Body of pancreas (tissue), 4 donors: ENCODE measurements around the gene PPP1R7. TPM values are rescaled to one million over a fixed set of nuclear protein-coding genes. Genes with fewer than 3 reads are reported as not detected.

Experiments
- ATAC-seq: fragments of 150-250 bp; one replicate; pipeline ENCODE4 v1.9.1; 2016
- DNase-seq, 4 donors: peaks; one replicate each; pipeline ENCODE4 v3.0.0-alpha.2; 2019
- H3K27ac ChIP-seq, 4 donors: fragments of 200-600 bp; sonication (generic); 1 replicate in 3 of 4; 2 replicates in 1 of 4; pipeline versions ENCODE4 v1.5.1 to v1.6.1; 2016 to 2019; ENCODE audit warnings: mild to moderate bottlenecking in 1 of 4, mixed read lengths in 1 of 4, moderate library complexity in 1 of 4
- H3K27me3 ChIP-seq, 2 donors: fragments of 200-600 bp; sonication (generic); one replicate each; pipeline ENCODE4 v1.6.0; 2016; ENCODE audit warnings: mild to moderate bottlenecking in 1 of 2
- H3K36me3 ChIP-seq, 2 donors: fragments of 200-600 bp; sonication (generic); replicated peaks in 1 of 2; 2 replicates each; pipeline ENCODE4 v1.5.1; 2016; ENCODE audit warnings: low read depth in 2 of 2; ENCODE audit not compliant: insufficient read depth in 1 of 2
- H3K4me1 ChIP-seq: fragments of 200-600 bp; sonication (generic); one replicate; pipeline ENCODE4 v1.6.0; 2016
- H3K4me3 ChIP-seq, 2 donors: fragments of 200-600 bp; sonication (generic); 1 replicate in 1 of 2; 2 replicates in 1 of 2; pipeline ENCODE4 v1.5.1; 2016 to 2019
- H3K9me3 ChIP-seq, 3 donors: fragments of 200-600 bp; sonication (generic); 1 replicate in 2 of 3; 2 replicates in 1 of 3; pipeline ENCODE4 v1.5.1; 2016
- CTCF ChIP-seq, 7 experiments: fragments of 450-650 bp in 4 of 7; fragments of 200-600 bp in 3 of 7; sonication (generic) in 3 of 7; IDR thresholded peaks; one replicate each; pipeline ENCODE4 v1.5.1; 2016 to 2019; ENCODE audit warnings: antibody characterized with exemption in 7 of 7
- POLR2A ChIP-seq, 3 donors: fragments of 450-650 bp; IDR thresholded peaks; one replicate each; pipeline ENCODE4 v1.6.1; 2016; ENCODE audit warnings: antibody characterized with exemption in 3 of 3, mild to moderate bottlenecking in 2 of 3
- WGBS, 2 donors: methylation state at CpG; one replicate each; pipeline ENCODE4 v1.1.5; 2017; 5-methylcytosine and 5-hydroxymethylcytosine counted together
- intact Hi-C: fragments of 100-400 bp; cut with DNase I; formaldehyde crosslinking; loops from one replicate; pipeline ENCODE4 v1.15.1; 2023
- total RNA-seq, 2 donors: library from RNA; depleted of rRNA; stranded (reverse); fragments of >200 nt; gene quantifications; one replicate each; pipeline ENCODE4 v1.1.0, GENCODE V29; 2016

Gene PPP1R7
- total RNA-seq, 2 donors from 2014 or later: 27.0 to 99.4 TPM

- intact Hi-C loops: no loop called here
- H3K4me3 ChIP-seq: no peak overlapping the region
- ATAC-seq (no peak), DNase-seq (no peak)
- H3K27me3 ChIP-seq: no peaks in the 10 kb centered on the region
- H3K36me3 ChIP-seq: no peaks in the 10 kb centered on the region
- no peaks in the 10 kb centered on the region for H3K9me3 ChIP-seq
- H3K4me1 ChIP-seq: no peaks in the 10 kb centered on the region
- no peak overlapping the region for H3K27ac ChIP-seq
- TF ChIP-seq CTCF (IDR thresholded peaks at IDR 0.05) (no peak), POLR2A (IDR thresholded peaks at IDR 0.05) (no peak)
- 64 to 73% methylated on average over 17 to 27 of the region's 27 CpGs for WGBS, 2 donors
Measured at GRCh38 chr2:241198381-241199279, 48.4 kb downstream of the PPP1R7 start.

DNA sequence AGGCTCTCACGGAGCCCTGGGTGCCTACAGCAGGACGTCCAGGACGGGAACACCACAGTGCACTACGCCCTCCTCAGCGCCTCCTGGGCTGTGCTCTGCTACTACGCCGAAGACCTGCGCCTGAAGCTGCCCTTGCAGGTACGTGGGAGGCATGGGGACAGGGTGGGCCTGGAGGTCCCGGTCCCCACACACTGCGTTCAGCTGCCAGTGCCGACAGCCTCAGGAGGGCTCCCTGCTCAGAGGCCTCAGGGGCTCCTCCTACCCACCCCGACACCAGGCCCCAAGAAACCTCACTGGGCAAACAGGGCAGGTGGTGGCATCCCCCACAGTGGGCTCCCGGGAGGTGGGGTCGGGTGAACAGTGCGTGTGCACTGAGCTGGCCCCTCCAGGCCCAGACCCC is 49.0 kb downstream of the PPP1R7 start:
- TF ChIP-seq CTCF (IDR thresholded peaks at IDR 0.05) (no peak), POLR2A (IDR thresholded peaks at IDR 0.05) (no peak)
- intact Hi-C loops: no loop called here
- Histone ChIP-seq H3K27ac (no peak overlapping the region), H3K9me3 (no peaks in the 10 kb centered on the region), H3K4me3 (no peak overlapping the region), H3K27me3 (no peaks in the 10 kb centered on the region), H3K36me3 (no peaks in the 10 kb centered on the region), H3K4me1 (no peaks in the 10 kb centered on the region)
- WGBS, 2 donors: 81% methylated on average over 12 of the region's 16 CpGs; no CpG with 5 or more reads in 1 of the 2 donors
- no peak for ATAC-seq
- no peak for DNase-seq

DNA sequence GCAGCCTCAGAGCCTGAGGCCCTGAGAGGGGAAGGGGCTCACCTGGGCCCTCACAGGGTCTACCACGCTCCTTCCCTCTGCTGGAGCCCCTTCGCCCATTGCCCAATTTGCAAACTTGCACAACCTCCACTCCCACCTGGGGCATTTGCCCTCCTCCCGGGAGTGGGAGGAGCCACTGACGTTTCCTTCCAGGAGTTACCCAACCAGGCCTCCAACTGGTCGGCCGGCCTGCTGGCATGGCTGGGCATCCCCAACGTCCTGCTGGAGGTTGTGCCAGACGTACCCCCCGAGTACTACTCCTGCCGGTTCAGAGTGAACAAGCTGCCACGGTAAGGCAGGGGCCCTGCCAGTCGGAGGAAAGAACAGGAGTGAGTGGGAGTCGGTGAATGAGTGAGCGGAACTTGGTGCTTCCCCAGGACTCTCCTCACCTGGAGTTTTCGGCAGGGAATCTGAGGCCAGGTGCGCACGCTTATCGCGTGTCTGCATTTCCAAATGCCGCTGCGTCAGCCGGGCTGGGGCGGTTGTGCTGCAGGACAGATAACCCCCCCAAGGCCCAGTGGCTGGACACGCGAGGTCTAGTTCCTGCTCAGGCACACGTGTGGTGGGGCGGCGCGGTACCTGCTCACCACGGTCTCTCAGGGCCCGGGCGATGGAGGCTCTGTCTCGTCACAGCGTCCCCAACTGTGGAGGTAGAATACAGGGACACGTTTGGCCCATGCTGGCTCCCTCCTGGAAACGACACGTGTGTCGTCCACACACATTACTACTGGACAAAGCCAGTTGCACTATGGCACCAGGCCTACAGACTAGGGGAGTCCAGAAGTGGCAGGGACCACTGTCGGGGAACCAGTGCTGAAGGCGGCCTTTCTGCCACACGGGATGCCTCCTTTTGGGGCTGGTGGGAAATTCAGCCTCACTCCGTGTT is 49.9 kb downstream of the PPP1R7 start:
- intact Hi-C loops: no loop called here
- no peak overlapping the region for H3K4me3 ChIP-seq
- WGBS, 2 donors: 61 to 74% methylated on average over 10 to 34 of the region's 42 CpGs
- H3K27ac ChIP-seq: no peak overlapping the region
- H3K36me3 ChIP-seq: no peaks in the 10 kb centered on the region
- no peak for DNase-seq
- H3K9me3 ChIP-seq: no peaks in the 10 kb centered on the region
- TF ChIP-seq POLR2A (IDR thresholded peaks at IDR 0.05) (no peak), CTCF (IDR thresholded peaks at IDR 0.05) (no peak)
- H3K27me3 ChIP-seq: no peaks in the 10 kb centered on the region
- no peaks in the 10 kb centered on the region for H3K4me1 ChIP-seq
- no peak for ATAC-seq

- intact Hi-C loops: no loop called here
- Histone ChIP-seq H3K36me3 (no peaks in the 10 kb centered on the region), H3K27me3 (no peaks in the 10 kb centered on the region), H3K4me1 (no peaks in the 10 kb centered on the region), H3K27ac (no peak overlapping the region), H3K9me3 (no peaks in the 10 kb centered on the region), H3K4me3 (no peak overlapping the region)
- TF ChIP-seq POLR2A (IDR thresholded peaks at IDR 0.05) (no peak), CTCF (IDR thresholded peaks at IDR 0.05) (no peak)
- no peak for DNase-seq
- ATAC-seq: no peak
- WGBS, 2 donors: 63 to 86% methylated on average over 12 to 14 of the region's 21 CpGs
Measured at GRCh38 chr2:241200822-241201395, 50.6 kb downstream of the PPP1R7 start.
